ENCODE measurements around the gene ZNF426.
"Not testable (repeated sequence)": the region's sequence is repeated elsewhere in the genome, so short reads cannot be mapped to it uniquely, and the experiment has no call there.

Gene ZNF426

DNA sequence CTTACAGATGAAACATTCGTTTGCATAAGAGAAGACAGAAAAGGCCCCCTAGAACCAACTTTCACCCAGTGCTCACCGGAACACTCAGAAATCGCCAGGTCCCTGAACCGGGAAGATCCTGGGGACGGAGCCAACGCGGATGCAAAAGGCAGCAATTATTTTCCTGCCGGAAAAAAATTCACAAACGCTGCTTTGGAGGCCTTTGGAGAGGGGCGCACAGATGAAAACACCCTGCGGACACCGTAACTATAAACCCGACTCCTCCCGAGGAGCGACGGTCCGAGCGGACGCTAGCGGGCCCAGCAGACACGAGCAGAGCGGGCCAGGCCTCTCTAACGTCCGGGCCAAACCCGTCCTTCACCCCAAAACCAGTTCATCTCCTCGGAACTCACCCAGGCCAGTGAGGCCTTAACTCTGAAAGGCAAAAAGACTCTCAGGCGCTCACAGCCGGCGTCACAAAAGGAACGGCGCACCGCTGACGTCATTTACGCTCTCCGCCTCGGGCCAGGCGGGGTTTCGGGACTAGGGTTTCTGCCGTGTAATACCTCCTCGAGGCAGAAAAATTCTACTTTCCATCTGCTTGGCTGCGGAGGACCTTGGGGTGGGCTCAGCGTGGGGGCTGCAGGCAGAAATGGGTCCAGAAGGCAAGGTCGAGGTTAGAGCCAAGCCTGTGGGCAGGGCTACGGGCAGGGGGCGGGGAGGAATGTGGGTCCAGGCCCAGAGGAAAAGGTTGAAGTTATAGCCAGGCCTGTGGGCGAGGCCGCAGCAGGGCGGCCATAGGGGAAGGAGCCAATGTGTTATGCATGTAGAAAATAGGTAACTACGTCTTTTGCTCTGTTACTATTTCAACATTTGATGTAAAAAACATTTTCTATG is at the start of gene ZNF426:
ZNF426 (minus strand) TSS at position 463 of the 876 bp plus-strand sequence. CDS start 2,413 bp downstream, outside the sequence.
- peak; percentile 76 for DNase-seq

DNA sequence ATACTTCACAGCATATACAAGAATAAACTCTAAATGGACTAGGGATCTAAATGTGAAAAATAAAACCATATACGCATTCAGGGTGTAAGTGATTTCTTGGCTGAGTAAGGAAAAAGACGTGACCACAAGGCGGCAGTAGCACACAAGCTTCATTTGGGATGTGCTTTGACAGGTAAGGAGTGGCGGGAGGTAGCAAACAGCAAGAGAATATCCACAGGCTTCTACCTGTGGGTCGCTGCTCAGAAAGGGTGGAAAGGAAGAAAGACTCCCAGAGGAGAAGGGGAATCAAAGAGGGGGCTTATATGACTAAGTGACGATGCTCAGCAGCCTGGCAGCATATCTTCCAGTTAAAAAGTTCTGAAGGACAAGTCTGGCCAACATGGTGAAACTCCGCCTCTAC is 48.3 kb upstream of the ZNF426 start:
- peak; percentile 56 for DNase-seq

DNA sequence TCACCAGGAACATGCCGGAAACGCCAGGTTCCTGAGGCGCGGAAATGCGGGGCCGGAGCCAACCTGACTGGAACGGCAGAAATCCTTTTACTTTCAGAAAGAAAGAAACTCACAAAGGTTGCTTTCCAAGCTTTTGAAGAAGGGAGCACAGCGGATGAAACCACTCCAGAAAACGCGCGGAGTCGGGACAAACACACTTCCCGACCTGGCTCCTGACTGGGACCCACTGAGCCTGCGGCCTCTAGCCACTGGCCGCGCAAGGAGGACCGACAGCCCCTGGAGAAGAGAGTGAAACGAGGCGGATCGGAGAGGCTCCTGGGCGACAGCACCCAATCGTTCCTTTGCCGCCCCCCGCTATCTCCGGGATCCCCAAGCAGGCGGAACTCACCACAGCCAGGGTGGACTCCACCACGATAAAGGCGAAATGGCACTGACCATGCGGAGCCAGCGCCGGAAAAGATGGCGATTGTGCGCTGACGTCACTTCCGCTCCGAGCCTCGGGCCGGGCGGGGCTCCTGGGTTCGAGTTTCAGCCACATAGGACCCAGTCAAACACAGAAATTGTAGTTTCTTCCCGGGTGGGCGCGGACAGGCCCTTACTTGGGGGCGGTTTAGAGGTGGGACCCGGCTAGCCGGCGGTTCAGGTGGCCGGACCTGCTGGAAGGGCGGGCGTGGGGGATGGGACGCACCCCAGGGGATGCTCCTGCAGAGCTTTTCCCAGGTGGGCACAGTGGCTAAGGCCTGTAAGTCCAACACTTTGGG is 45.8 kb upstream of the ZNF426 start, which contains the start of gene ZNF121:
ZNF121 (minus strand) TSS at position 432 of the 761 bp plus-strand sequence. CDS start 16,407 bp downstream, outside the sequence.
- DNase-seq, result peak; percentile 86

DNA sequence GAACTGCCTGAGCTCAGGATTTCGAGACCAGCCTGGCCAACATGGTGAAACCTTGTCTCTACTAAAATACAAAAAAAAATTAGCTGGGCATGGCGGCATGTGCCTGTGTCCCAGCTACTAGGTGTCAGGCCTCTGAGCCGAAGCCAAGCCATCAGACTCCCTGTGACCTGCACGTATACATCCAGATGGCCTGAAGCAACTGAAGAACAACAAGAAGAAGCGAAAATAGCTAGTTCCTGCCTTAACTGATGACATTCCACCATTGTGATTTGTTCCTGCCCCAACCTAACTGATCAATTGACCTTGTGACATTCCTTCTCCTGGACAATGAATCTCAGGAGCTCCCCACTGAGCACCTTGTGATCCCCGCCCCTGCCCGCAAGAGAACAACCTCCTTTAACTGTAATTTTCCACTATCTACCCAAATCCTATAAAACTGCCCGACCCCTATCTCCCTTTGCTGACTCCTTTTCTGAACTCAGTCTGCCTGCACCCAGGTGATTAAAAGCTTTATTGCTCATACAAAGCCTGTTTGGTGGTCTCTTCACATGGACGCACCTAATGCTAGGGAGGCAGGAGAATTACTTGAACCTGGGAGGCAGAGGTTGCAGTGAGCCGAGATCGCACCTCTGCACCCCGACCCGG is 43.8 kb upstream of the ZNF426 start:
- not testable (repeated sequence) for DNase-seq

DNA sequence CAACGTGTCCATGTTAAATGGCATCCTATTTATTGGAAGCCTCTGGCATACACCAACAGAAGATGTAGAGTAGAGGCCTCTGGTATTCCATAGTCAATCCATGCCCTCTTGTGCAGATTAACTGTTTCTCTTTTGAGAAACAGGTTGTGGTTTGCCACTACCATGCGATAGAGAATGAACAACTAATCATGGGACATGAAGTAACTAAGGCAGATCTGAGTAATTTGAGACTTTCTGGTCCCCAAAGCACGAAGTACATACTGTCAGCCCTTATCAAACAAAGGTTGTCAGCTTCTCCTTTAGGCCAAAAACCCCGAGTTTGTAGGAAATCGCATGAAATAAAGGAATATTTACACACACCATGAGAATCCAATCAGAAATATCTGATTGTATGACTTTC is 42.3 kb upstream of the ZNF426 start:
- DNase-seq, result no peak

DNA sequence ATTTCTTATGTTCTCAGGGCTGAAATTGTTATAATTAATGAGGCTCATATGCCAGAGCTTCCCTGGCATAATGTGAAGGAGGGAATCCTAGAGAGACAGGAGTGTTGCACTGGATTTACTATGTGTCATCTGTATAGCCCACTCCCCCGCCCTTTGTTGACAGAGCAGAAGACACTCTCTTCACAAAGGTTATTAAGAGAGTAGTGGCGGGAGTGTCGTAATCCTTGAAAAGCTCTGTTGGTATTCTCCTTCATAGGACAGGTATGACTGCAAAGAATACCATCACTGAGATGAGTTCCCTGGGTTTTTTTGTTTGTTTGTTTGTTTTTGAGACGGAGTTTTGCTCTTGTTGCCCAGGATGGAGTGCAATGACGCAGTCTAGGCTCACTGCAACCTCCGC is 31.8 kb upstream of the ZNF426 start:
- no peak for DNase-seq

DNA sequence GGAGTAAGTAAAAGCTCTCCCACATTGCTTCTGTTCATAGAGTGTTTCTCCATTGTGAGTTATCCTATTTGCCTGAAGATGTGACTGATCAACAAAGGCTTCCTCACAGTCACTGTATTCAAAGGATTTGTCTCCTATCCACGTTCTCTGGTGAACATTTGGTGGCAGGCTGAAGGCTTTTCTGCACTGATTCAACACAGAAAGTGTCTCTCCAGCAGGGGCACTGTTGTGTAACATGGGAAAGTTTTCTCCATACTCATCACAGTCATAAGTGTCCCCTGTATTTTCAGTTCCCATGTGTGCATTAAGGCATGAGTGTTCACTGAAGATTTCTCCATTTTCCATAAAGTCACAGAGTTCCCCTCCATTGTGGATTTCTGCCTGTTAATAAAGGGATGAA is 28.3 kb upstream of the ZNF426 start:
- DNase-seq, result no peak

DNA sequence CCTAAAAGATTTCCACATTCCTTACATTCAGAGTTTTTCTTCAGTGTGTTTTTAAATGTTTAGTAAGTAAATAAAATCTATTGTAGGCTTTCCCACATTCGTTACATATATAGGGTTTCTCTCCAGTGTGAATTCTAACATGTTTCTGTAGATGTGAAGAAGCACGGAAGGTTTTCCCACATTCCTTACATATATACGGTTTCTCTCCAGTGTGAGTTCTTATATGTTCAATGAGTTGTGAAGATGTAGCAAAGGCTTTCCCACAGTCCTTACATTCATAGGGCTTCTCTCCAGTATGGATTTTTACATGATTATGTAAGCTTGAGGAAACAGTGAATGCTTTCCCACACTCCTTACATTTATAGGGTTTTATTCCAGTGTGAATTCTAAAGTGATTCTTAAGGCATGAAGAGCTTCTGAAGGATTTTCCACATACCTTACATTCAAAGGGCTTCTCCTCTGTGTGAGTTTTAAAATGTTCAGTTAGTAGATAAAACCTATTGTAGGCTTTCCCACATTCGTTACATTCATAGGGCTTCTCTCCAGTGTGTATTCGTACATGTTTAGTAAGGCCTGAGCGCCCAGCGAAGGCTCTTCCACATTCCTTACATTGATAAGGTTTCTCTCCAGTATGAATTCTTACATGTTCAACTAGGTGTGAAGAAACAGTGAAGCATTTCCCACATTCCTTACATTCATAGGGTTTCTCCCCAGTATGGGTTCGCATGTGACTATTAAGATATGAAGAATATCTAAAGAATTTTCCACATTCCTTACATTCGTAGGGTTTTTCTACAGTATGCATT is 27.7 kb upstream of the ZNF426 start:
- DNase-seq, result no peak

DNA sequence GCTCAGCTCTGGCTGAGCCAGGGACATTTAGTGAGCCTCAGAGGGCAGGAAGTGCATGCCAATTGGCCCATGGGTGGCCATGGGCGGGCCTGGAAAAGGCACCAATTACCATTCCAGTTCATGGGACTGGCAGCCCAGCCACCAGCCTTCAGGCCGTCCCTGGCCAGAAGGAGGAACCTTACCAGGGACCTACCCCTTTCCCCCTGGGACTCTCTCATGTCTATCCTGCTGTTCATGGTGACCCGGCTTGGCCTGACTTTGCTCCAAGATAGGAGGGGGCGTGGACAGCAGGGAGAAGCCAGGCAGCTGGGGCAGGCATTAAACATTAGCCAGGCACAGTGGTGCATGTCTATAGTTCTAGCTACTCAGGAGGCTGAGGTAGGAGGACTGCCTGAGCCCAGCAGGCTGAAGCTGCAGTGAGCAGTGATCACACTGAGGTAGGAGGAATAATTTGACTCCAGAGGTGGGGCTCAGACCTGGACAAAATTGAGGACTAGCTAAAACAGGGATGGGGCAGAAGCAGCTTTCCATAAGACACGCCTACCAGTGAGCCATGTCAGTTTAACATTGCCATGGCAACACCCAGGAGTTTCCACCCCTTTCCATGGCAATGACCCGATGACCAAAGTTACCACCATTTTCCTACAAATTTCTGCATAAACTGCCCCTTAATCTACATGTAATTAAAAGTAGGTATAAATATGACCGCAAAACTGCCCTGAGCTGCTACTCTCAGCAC is 14.3 kb upstream of the ZNF426 start:
- DNase-seq, result no peak

DNA sequence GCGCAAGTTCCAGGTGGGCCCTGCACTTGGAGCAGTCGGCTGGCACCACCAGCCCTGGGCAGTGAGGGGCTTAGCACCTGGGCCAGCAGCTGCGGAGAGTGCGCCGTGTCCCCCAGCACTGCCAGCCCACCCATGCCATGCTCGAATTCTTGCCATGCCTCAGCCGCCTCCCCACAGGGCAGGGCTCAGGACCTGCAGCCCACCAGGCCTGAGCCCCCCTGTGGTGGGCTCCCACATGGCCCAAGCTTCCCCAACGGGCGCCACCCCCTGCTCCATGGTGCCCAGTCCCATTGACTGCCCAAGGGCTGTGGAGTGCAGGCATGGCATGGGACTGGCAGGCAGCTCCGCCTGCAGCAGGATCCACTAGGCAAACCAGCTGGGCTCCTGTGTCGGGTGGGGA is 9.4 kb upstream of the ZNF426 start:
- DNase-seq, result no peak

DNA sequence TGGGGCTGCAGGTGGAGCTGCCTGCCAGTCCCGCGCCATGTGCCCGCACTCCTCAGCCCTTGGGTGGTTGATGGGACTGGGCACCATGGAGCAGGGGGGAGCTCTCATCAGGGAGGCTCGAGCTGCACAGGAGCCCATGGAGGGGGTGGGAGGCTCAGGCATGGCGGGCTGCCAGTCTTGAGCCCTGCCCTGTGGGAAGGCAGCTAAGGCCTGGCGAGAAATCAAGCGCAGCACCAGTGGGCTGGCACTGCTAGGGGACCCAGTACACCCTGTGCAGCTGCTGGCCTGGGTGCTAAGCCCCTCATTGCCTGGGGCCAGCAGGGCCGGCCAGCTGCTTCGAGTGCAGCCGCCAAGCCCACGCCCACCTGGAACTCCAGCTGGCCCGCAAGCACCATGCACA is 2.8 kb upstream of the ZNF426 start:
- not testable (repeated sequence) for DNase-seq

DNA sequence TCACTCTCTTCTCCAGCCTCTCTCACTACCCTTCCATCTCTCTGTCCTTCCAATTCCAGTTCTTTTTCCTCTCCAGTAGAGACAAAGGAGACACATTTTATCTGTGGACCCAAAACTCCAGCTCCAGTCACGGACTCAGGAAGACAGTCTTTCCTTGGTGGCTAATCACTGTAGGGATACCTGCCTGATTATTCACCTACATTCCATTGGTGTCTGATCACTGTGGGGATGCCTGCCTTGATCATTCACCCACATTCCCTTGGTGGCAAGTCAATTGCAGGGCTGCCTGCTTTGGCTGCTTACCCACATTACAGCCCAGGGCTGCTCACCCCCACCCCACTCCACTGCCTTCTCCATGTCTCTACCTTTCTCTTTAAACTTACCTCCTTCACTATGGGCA is 1.5 kb upstream of the ZNF426 start:
- not testable (repeated sequence) for DNase-seq

DNA sequence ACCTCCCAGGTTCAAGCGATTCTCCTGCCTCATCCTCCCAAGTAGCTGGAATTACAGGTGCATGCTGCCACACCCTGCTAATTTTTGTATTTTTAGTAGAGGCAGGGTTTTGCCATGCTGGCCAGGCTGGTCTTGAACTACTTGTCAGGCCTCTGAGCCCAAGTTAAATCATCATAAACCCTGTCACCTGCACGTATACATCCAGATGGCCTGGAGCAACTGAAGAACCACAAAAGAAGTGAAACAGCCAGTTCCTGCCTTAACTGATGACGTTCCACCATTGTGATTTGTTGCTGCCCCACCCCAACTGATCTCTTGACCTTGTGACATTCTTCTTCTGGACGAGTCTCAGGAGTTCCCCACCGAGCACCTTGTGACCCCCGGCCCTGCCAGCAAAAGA is 756 bp upstream of the ZNF426 start:
- not testable (repeated sequence) for DNase-seq

DNA sequence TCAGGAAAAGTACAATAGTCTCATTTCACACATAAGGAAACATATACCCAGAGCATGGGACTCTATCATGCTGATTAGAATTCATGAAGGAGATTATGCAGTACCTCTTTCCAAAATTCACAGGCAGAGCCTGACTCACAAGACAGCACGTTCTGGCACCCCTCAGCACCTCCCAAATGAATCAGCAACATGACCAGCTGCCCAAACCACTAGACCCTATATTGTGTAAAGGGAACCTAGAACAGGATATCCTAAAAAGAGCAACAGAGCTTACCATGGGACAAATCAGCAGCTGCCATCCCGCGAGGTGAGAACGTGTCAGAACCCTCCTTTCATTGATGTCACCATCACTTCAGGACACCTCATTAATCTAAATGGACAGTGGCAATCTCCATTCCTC is 2.5 kb downstream of the ZNF426 start:
- DNase-seq, result no peak

DNA sequence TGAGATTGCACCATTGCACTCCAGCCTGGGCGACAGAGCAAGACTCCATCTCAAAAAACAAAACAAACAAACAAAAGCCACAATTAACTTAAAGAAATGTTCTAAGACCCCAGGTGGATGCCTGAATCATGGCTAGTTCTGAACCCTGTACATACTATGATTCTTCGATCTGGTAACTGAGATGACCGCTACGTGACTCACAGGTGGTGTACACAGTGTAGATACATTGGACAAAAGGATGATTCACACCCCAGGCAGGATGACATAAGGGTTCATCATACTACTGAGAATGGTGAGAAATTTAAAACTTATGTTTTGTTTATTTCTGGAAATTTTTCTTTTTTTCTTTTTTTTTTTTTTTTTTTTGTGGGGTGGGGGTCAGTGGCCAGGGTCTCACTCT is 6.5 kb downstream of the ZNF426 start:
- no peak for DNase-seq

DNA sequence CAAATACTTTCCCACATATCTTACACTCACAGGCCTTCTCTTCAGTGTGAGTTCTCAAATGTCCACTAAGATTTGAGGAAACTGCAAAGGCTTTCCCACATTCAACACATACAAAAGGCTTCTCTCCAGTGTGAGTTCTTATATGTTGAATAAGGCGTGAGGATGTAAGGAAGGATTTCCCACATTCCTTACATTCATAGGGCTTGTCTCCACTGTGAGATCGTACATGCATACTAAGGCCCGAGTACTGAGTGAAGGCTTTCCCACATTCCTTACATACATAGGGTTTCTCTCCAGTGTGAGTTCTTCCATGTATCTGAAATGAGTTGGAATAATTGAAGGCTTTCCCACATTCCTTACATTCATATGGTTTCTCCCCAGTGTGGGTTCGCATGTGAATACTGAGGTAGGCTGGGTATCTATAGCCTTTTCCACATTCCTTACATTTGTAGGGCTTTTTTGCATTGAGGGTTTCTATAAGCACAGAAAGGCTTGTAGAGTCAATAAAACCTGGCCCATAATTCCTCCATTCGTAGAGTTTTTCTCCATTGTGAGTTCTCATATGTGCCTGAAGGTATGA is 9.6 kb downstream of the ZNF426 start:
- DNase-seq, result no peak

DNA sequence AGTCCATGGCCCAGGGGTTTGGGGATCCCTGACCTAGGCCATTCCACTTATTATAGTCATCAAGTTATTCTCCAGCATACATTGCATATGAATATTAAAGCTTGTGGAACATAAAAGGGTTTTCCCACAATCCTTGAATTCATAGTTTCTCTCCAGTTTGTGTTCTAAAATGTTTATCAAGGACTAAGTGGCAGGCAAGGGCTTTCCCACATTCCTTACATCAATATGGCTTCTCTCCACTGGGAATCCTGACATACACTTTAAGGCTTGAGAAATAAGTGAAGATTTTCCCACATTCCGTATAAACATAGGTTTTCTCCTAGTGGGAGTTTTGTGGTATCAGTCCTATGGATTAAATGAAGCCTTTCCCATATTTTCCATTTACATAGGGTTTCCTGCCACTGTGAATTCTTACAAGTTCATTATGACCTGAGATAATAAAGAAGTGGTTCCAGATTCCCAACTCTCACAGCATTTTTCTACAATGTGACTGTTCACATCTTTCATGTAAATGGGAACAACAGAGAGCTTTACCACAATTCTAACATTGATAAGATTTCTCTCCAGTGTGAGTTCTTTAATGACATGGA is 14.5 kb downstream of the ZNF426 start:
- DNase-seq, result no peak

DNA sequence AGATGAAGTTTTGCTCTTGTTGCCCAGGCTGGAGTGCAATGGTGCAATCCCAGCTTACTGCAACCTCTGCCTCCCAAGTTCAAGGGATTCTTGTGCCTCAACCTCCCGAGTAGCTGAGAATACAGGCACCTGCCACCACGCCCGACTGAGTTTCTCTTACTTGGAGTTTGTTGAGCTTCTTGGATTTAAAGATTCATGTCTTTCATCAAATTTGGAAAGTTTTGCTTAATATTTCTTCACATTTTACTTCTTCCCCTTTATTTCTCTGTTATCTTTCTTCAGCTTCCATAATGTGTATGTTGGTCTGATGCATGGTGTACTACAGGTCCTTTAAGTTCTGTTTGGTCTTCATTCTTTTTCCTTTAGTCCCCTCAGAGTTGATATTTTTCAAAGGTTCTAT is 31.2 kb downstream of the ZNF426 start:
- no peak for DNase-seq

DNA sequence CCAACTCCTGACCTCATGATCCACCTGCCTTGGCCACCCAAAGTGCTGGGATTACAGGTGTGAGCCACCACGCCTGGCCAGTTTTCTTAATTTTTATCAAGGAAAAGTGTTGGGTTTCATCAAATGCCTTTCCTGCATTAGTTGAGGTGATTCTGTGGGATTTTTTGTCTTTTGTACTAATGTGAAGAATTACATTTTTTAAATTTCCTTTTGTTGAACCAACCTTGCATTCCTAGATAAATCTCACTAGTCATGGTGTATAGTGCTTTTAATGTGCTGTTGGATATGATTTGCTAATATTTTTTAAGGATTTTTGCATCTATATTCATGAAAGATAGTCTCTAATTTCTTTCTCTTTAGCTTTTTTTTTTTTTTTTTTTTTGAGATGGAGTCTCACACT is 37.6 kb downstream of the ZNF426 start:
- DNase-seq, result no peak

DNA sequence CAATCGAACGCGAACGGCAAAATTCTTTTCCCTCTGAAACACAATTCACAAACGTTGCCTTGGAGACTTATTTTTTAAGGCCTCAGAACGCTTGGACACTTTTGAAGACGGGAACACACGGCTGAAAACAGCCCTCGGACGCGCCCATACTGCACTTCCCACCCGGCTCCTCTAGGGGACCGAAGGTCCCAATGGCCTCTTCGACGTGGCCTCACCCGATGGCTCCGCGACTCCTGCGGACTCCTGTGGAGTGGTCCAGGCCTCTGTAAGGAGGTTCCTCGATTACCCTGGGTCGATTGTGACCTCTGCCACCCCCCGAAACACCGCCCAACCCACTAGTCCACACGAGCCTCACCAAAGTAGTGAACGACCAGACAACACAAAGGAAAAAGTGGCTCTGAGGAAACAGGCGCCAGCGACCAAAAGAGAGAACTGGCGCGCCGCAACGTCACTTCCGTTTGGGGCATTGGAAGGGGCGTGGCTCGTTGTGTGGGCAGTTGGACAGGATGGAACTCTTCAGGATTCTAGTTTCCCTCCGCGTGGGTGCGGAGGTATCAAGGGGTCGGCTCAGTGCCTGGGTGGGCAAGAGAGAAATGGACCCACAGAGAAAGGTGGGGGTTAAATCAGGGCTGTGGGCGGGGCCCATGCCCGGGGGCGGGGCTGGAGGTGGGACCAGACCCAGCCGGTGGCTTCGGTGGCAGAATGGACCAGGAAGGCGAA is 40.1 kb downstream of the ZNF426 start, which contains the start of gene ZNF560:
ZNF560 (minus strand) TSS at position 434 of the 720 bp plus-strand sequence. CDS start 23,303 bp downstream, outside the sequence.
- DNase-seq, result no peak

Measured in NCI-H1092 (cell line).